GM20000 (cell line): Measurements from ENCODE around the gene SRGAP2C.
"Not testable (repeated sequence)": the region's sequence is repeated elsewhere in the genome, so short reads cannot be mapped to it uniquely, and the experiment has no call there.

Experiments used
- DNase-seq: peaks from one replicate; pipeline ENCODE4 v3.0.0; 2012; ENCODE audit warnings: low spot score

Gene SRGAP2C

GRCh38 chr1:121184290-121185127 is at the start of gene SRGAP2C, which contains the start of gene FAM72B:
Gene SRGAP2C, plus strand, starts transcription at chr1:121184975. Its CDS starts 2,472 bp downstream, at chr1:121187447.
Gene FAM72B, minus strand, starts transcription at chr1:121184340. Its CDS starts 851 bp downstream, at chr1:121183489.
- peak; percentile 77 for DNase-seq

GRCh38 chr1:121140393-121140792 is 44.4 kb upstream of the SRGAP2C start:
- not testable (repeated sequence) for DNase-seq

GRCh38 chr1:121148489-121149190 is 36.1 kb upstream of the SRGAP2C start:
- DNase-seq = not testable (repeated sequence)

GRCh38 chr1:121151294-121151693 is 33.5 kb upstream of the SRGAP2C start:
- DNase-seq = not testable (repeated sequence)

- not testable (repeated sequence) for DNase-seq
Measured at GRCh38 chr1:121152788-121153187, 32.0 kb upstream of the SRGAP2C start.

GRCh38 chr1:121154811-121155210 is 30.0 kb upstream of the SRGAP2C start:
- not testable (repeated sequence) for DNase-seq

- DNase-seq = not testable (repeated sequence)
Measured at GRCh38 chr1:121155671-121156358, 29.0 kb upstream of the SRGAP2C start.

- not testable (repeated sequence) for DNase-seq
Measured at GRCh38 chr1:121156958-121157603, 27.7 kb upstream of the SRGAP2C start.

- not testable (repeated sequence) for DNase-seq
Measured at GRCh38 chr1:121157609-121158008, 27.2 kb upstream of the SRGAP2C start.

- DNase-seq = not testable (repeated sequence)
Measured at GRCh38 chr1:121160118-121160517, 24.7 kb upstream of the SRGAP2C start.

- not testable (repeated sequence) for DNase-seq
Measured at GRCh38 chr1:121161199-121161901, 23.4 kb upstream of the SRGAP2C start.

- DNase-seq = not testable (repeated sequence)
Measured at GRCh38 chr1:121163850-121164757, 20.7 kb upstream of the SRGAP2C start.

GRCh38 chr1:121165296-121165695 is 19.5 kb upstream of the SRGAP2C start:
- DNase-seq = not testable (repeated sequence)

- not testable (repeated sequence) for DNase-seq
Measured at GRCh38 chr1:121167225-121167738, 17.5 kb upstream of the SRGAP2C start.

- not testable (repeated sequence) for DNase-seq
Measured at GRCh38 chr1:121168152-121168668, 16.6 kb upstream of the SRGAP2C start.

- DNase-seq = not testable (repeated sequence)
Measured at GRCh38 chr1:121176649-121177048, 8.1 kb upstream of the SRGAP2C start.

- DNase-seq = not testable (repeated sequence)
Measured at GRCh38 chr1:121178197-121178596, 6.6 kb upstream of the SRGAP2C start.

GRCh38 chr1:121183867-121184266 is 908 bp upstream of the SRGAP2C start:
- not testable (repeated sequence) for DNase-seq

GRCh38 chr1:121185140-121185708 is 449 bp downstream of the SRGAP2C start:
- DNase-seq = not testable (repeated sequence)
